ENCODE data around the gene GBF1. TPM values are rescaled to one million over a fixed set of nuclear protein-coding genes. Genes with fewer than 3 reads are reported as not detected.

Gene GBF1
- polyA plus RNA-seq, 1 of the 3 experiments (the other 2 are of a cell fraction), result 12.3 TPM

DNA sequence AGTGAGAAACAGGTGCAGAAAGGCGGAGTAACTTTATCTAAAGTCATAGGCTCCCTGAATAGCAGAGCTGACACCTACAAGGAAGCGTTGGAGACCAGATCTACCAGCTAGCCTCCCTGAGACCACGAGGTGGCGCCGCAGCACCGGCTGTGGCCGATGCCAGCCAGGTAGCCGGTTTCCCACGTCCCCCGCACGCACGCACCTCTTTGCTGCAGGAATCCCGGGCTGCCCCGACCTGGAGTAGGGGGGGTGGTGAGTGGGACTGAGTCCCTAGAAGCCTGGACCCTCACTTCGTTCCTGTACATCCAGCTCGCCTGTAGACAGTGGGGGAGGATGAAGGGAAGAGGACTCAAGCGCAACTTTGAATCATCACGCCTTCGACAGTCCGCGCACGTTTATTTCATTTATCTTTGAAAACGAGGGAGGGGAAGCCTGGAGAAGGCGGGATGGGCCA lies 15.5 kb upstream of the GBF1 start:
- Histone ChIP-seq H3K36me3 (replicated peaks in 1 of 2; ENCODE audit: control insufficient read depth in 1 of 2, insufficient read depth in 2 of 2, low read length in 1 of 2) (no peaks in the 10 kb centered on the region), H3K27ac (ENCODE audit: low read depth in 2 of 2, low read length in 1 of 2) (no peak overlapping the region), H2AFZ (ENCODE audit: low read depth) (peak overlapping the region; percentile 89), H3K9ac (no peak overlapping the region), H3K79me2 (ENCODE audit: insufficient read depth) (no peaks in the 10 kb centered on the region), H3K4me3 (ENCODE audit: low read depth in 2 of 2, low read length in 1 of 2) (peak overlapping the region; percentile 42 to 46), H3K27me3 (ENCODE audit: insufficient read depth) (peaks cover 17% of the 10 kb centered on the region; the same call in 1 of the 2 replicates), H3K9me2 (no peaks in the 10 kb centered on the region), H3K4me2 (peak overlapping the region; percentile 89), H4K20me1 (ENCODE audit: insufficient read depth) (no peaks in the 10 kb centered on the region), H3F3A (replicated peaks; ENCODE audit: insufficient read depth) (peaks cover 6% of the 10 kb centered on the region), H3K9me3 (no peaks in the 10 kb centered on the region), H3K4me1 (ENCODE audit: control insufficient read depth in 1 of 2, insufficient read depth in 2 of 2, low read depth in 1 of 2, low read length in 1 of 2) (peaks cover 0 to 20% of the 10 kb centered on the region in 2 experiments; a peak in 2 of 4 replicates)
- DNase-seq, result peak; percentile 89
- ChIA-PET CTCF (interaction anchor here (0.6 to 23.6 kb wide), 68 partner anchors 8 to 564 kb away, joined by 3 to 824 read pairs (median 7); partner anchors contain the start of genes CUEDC2, FBXL15, GBF1 and NFKB2), POLR2A (interaction anchor here (1.5 kb wide), 1 partner anchor 122 kb away, joined by 6 read pairs; no protein-coding TSS in a partner anchor)
- TF ChIP-seq TAF1 (IDR thresholded peaks at IDR 0.05; ENCODE audit: borderline replicate concordance, low read depth, low read length), result no peak
- peak; percentile 16 for TF ChIP-seq CHD2 (IDR thresholded peaks at IDR 0.05; ENCODE audit: low read length, partially characterized antibody)
- no peak for TF ChIP-seq YY1 (IDR thresholded peaks at IDR 0.05; ENCODE audit: low read depth)
- TF ChIP-seq, protein P1, sequence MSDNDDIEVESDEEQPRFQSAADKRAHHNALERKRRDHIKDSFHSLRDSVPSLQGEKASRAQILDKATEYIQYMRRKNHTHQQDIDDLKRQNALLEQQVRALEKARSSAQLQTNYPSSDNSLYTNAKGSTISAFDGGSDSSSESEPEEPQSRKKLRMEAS (IDR thresholded peaks at IDR 0.05; ENCODE audit: low read depth), result peak; percentile 36; the same call in 1 of the 2 replicates
- TF ChIP-seq, protein P2, sequence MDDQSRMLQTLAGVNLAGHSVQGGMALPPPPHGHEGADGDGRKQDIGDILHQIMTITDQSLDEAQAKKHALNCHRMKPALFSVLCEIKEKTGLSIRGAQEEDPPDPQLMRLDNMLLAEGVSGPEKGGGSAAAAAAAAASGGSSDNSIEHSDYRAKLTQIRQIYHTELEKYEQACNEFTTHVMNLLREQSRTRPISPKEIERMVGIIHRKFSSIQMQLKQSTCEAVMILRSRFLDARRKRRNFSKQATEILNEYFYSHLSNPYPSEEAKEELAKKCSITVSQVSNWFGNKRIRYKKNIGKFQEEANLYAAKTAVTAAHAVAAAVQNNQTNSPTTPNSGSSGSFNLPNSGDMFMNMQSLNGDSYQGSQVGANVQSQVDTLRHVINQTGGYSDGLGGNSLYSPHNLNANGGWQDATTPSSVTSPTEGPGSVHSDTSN (IDR thresholded peaks at IDR 0.05), result no peak
- peak; percentile 98 for TF ChIP-seq RAD21 (IDR thresholded peaks at IDR 0.05; ENCODE audit: low read length)
- TF ChIP-seq SMC3 (IDR thresholded peaks at IDR 0.05; ENCODE audit: low read depth, low read length), result peak; percentile 96
- 0 out of 2 replicates have a peak, but pooled peaks have one; percentile 36 for TF ChIP-seq RCOR1 (IDR thresholded peaks at IDR 0.05; ENCODE audit: low read length)
- no peak for TF ChIP-seq FOXJ3 (CRISPR knock-in tag; IDR thresholded peaks at IDR 0.05)
- TF ChIP-seq, protein P3, sequence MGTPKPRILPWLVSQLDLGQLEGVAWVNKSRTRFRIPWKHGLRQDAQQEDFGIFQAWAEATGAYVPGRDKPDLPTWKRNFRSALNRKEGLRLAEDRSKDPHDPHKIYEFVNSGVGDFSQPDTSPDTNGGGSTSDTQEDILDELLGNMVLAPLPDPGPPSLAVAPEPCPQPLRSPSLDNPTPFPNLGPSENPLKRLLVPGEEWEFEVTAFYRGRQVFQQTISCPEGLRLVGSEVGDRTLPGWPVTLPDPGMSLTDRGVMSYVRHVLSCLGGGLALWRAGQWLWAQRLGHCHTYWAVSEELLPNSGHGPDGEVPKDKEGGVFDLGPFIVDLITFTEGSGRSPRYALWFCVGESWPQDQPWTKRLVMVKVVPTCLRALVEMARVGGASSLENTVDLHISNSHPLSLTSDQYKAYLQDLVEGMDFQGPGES (IDR thresholded peaks at IDR 0.05; ENCODE audit: low read depth, low read length), result no peak
- TF ChIP-seq, protein P4, sequence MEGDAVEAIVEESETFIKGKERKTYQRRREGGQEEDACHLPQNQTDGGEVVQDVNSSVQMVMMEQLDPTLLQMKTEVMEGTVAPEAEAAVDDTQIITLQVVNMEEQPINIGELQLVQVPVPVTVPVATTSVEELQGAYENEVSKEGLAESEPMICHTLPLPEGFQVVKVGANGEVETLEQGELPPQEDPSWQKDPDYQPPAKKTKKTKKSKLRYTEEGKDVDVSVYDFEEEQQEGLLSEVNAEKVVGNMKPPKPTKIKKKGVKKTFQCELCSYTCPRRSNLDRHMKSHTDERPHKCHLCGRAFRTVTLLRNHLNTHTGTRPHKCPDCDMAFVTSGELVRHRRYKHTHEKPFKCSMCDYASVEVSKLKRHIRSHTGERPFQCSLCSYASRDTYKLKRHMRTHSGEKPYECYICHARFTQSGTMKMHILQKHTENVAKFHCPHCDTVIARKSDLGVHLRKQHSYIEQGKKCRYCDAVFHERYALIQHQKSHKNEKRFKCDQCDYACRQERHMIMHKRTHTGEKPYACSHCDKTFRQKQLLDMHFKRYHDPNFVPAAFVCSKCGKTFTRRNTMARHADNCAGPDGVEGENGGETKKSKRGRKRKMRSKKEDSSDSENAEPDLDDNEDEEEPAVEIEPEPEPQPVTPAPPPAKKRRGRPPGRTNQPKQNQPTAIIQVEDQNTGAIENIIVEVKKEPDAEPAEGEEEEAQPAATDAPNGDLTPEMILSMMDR (IDR thresholded peaks at IDR 0.05), result peak; percentile 96
- TF ChIP-seq FOXM1 (IDR thresholded peaks at IDR 0.05; ENCODE audit: low read depth), result 0 out of 2 replicates have a peak, but pooled peaks have one; percentile 15
- TF ChIP-seq, protein P5, sequence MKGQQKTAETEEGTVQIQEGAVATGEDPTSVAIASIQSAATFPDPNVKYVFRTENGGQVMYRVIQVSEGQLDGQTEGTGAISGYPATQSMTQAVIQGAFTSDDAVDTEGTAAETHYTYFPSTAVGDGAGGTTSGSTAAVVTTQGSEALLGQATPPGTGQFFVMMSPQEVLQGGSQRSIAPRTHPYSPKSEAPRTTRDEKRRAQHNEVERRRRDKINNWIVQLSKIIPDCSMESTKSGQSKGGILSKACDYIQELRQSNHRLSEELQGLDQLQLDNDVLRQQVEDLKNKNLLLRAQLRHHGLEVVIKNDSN (IDR thresholded peaks at IDR 0.05; ENCODE audit: borderline replicate concordance, low read depth), result no peak
- WGBS (ENCODE audit: low lambda C conversion rate), result 3% methylated on average over 24 of the region's 24 CpGs
